Measurements from ENCODE around the gene TEKT4.

DNA sequence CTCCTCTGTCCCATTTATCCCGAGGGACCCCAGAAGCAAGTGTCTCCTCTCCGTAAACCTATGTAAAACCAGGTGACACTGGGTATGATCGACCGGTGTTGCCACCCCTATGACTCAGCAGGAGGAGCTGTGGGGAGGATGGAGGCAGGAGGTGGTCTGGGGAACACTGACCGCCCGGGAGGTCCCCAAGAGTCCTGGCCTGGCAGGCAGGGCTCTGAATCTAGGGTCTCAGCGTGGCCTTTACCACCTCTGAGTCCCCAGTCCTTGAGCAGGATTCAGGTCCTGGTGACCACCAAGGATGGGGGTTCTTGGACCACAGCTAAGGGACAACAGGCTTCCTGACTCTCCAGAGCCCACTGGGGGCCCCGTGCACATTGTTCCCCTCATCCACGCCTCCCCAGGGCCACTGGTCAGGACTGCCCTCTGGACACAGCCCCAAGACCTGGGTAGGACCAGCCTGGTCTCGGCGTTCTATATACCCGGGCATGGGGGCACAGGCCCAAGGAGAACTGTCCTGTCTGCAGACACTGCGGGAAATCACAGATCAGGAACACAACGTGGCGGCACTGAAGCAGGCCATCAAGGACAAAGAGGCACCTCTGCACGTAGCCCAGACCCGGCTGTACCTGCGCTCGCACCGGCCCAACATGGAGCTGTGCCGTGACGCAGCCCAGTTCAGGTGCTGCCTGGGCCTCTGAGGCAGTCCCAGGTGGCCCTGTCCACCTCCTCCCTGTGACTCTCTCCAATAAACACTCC lies 4.0 kb downstream of the TEKT4 start:
- TF ChIP-seq, protein P1, sequence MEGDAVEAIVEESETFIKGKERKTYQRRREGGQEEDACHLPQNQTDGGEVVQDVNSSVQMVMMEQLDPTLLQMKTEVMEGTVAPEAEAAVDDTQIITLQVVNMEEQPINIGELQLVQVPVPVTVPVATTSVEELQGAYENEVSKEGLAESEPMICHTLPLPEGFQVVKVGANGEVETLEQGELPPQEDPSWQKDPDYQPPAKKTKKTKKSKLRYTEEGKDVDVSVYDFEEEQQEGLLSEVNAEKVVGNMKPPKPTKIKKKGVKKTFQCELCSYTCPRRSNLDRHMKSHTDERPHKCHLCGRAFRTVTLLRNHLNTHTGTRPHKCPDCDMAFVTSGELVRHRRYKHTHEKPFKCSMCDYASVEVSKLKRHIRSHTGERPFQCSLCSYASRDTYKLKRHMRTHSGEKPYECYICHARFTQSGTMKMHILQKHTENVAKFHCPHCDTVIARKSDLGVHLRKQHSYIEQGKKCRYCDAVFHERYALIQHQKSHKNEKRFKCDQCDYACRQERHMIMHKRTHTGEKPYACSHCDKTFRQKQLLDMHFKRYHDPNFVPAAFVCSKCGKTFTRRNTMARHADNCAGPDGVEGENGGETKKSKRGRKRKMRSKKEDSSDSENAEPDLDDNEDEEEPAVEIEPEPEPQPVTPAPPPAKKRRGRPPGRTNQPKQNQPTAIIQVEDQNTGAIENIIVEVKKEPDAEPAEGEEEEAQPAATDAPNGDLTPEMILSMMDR (IDR thresholded peaks at IDR 0.05 in 8 of 11, conservative IDR thresholded peaks at IDR 0.05 in 3 of 11): no peak
- no peak for TF ChIP-seq POLR2AphosphoS5 (IDR thresholded peaks at IDR 0.05)
- no peak for TF ChIP-seq POLR2A (IDR thresholded peaks at IDR 0.05)
